SK-N-SH treated with all-trans-retinoic acid at 6 μM for 48 hours (cell line): ENCODE data around the gene ZNF428.

Experiments
- ATAC-seq: fragments of 200-7000 bp; cut with Tn5 transposase; 3 replicates; pipeline ENCODE4 v1.9.1; 2020; ENCODE audit warnings: mild to moderate bottlenecking, moderate library complexity
- ISL1 ChIP-seq: fragments of 250-450 bp; sonication (Bioruptor Pico); IDR thresholded peaks from 2 replicates; pipeline ENCODE4 v2.1.2; 2022; ENCODE audit warnings: mild to moderate bottlenecking, moderate library complexity
- RARB ChIP-seq: fragments of 250-450 bp; sonication (Bioruptor Pico); IDR thresholded peaks from 2 replicates; pipeline ENCODE4 v1.8.0; 2021; ENCODE audit warnings: mild to moderate bottlenecking, moderate library complexity
- SNAI2 ChIP-seq: fragments of 250-450 bp; sonication (Bioruptor Pico); IDR thresholded peaks from 2 replicates; pipeline ENCODE4 v1.5.0; 2020; ENCODE audit warnings: mild to moderate bottlenecking, moderate library complexity
- ZNF565 ChIP-seq: fragments of 450-650 bp; formaldehyde crosslinking; conservative IDR thresholded peaks from 2 replicates; pipeline ENCODE4 v1.5.0; 2020; ENCODE audit warnings: low read depth, mild to moderate bottlenecking, moderate library complexity
- ZNF8 ChIP-seq: fragments of 450-650 bp; formaldehyde crosslinking; IDR thresholded peaks from 2 replicates; pipeline ENCODE4 v1.5.0; 2020; ENCODE audit warnings: mild to moderate bottlenecking, moderate library complexity
- TF ChIP-seq, protein P1 (sequence below): fragments of 250-450 bp; sonication (Bioruptor Pico); IDR thresholded peaks from 2 replicates; pipeline ENCODE4 v1.8.0; 2020; ENCODE audit warnings: mild to moderate bottlenecking, moderate library complexity, borderline replicate concordance
- TF ChIP-seq, protein P2 (sequence below): fragments of 250-450 bp; sonication (Bioruptor Pico); IDR thresholded peaks from 2 replicates; pipeline ENCODE4 v1.5.1; 2021; ENCODE audit warnings: mild to moderate bottlenecking, moderate library complexity

The ZNF428 gene

GRCh38 chr19:43562226-43562697 lies 57.2 kb downstream of the ZNF428 start (continued):
- TF ChIP-seq, protein P1, sequence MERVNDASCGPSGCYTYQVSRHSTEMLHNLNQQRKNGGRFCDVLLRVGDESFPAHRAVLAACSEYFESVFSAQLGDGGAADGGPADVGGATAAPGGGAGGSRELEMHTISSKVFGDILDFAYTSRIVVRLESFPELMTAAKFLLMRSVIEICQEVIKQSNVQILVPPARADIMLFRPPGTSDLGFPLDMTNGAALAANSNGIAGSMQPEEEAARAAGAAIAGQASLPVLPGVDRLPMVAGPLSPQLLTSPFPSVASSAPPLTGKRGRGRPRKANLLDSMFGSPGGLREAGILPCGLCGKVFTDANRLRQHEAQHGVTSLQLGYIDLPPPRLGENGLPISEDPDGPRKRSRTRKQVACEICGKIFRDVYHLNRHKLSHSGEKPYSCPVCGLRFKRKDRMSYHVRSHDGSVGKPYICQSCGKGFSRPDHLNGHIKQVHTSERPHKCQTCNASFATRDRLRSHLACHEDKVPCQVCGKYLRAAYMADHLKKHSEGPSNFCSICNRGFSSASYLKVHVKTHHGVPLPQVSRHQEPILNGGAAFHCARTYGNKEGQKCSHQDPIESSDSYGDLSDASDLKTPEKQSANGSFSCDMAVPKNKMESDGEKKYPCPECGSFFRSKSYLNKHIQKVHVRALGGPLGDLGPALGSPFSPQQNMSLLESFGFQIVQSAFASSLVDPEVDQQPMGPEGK (CRISPR knock-in tag) = no peak
- TF ChIP-seq, protein P2, sequence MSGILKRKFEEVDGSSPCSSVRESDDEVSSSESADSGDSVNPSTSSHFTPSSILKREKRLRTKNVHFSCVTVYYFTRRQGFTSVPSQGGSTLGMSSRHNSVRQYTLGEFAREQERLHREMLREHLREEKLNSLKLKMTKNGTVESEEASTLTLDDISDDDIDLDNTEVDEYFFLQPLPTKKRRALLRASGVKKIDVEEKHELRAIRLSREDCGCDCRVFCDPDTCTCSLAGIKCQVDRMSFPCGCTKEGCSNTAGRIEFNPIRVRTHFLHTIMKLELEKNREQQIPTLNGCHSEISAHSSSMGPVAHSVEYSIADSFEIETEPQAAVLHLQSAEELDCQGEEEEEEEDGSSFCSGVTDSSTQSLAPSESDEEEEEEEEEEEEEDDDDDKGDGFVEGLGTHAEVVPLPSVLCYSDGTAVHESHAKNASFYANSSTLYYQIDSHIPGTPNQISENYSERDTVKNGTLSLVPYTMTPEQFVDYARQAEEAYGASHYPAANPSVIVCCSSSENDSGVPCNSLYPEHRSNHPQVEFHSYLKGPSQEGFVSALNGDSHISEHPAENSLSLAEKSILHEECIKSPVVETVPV (CRISPR knock-in tag) = no peak
- TF ChIP-seq ZNF565 (CRISPR knock-in tag) = no peak

GRCh38 chr19:43561139-43561970 lies 58.1 kb downstream of the ZNF428 start:
- no peak for ATAC-seq
- no peak for TF ChIP-seq ISL1 (CRISPR knock-in tag)

DNA sequence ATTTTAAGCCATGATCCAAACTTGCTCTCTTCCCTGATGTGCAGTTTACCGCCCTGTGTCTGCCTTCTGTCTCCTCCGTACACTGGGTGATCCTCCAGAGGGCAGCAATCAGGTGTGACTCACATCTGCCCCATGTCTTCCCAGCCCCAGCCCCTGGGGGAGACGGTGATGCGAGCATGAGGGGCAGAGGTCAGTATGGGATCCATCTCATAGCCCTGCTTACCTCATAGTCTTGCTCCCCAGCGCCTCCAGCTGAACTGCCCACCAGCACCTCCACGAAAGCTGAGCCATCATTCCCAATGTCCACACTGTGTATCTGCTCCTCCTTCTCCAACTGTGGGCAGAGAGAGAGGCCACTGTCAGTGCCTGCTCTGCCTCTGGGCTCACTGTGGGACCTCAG lies 58.7 kb downstream of the ZNF428 start:
- TF ChIP-seq, protein P2 (CRISPR knock-in tag) = no peak
- TF ChIP-seq ZNF8 (CRISPR knock-in tag) (no peak), RARB (CRISPR knock-in tag) (no peak), SNAI2 (CRISPR knock-in tag) (no peak)
- ATAC-seq = peak; percentile 30; the same call in 2 of the 3 replicates
